ENCODE results near the gene WDR76. TPM values are rescaled to one million over a fixed set of nuclear protein-coding genes. Genes with fewer than 3 reads are reported as not detected.

The WDR76 gene
- total RNA-seq, 2 experiments from 2014 or later: 75.1 to 81.1 TPM

DNA sequence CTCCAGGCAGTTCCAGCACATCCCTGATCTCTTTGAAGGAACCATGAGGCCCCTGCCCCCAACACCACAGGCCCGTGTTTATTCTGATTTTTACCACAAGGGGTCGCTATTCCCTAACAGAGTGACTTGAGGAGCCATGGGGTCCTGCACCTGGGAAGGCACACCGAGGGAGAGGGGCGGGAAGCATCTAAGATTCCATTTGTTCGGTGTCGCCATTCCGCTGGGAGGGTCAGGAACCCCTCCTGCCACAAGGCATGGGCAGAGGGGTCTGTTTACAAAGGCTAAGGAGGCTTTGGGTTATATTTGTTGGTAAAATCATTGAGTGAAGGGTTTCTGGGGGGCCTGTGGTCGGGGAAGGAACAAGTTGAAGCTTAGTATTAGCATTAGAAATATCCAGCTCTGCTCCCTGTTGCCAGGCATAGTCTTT is 77.1 kb downstream of the WDR76 start:
- H3K27ac Mint-ChIP-seq: no peak overlapping the region

DNA sequence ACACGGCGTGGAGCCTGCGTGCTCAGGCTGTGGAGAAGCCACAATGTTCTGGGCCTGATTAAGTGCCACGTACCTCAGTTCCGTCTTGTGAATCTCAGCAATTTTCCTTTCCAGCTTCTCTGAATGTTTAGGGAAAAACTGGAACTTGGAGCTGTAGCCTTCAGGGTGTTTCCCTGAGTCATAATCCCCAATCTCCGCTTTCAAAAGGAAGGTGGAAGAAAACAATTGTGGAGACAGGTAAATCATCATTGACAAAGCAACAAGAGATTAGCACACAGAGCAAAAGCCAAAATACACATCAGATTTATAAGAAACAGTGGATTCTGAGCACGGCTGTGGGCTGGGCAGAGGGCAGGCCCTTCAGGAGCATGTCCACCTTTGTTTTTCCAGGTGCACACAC is 79.0 kb downstream of the WDR76 start:
- Mint-ChIP-seq H3K9me3 (no peaks in the 10 kb centered on the region), H3K36me3 (no peaks in the 10 kb centered on the region), H3K27ac (no peak overlapping the region), H3K4me3 (no peak overlapping the region), H3K4me1 (peaks cover 3% of the 10 kb centered on the region), H3K27me3 (no peaks in the 10 kb centered on the region)
- DNase-seq: no peak

More for the DNA sequence above, 77.1 kb downstream of the WDR76 start:
- Mint-ChIP-seq H3K4me3 (no peak overlapping the region), H3K36me3 (no peaks in the 10 kb centered on the region), H3K9me3 (no peaks in the 10 kb centered on the region), H3K4me1 (peaks cover 3% of the 10 kb centered on the region), H3K27me3 (no peaks in the 10 kb centered on the region)
- peak; percentile 60 for DNase-seq

DNA sequence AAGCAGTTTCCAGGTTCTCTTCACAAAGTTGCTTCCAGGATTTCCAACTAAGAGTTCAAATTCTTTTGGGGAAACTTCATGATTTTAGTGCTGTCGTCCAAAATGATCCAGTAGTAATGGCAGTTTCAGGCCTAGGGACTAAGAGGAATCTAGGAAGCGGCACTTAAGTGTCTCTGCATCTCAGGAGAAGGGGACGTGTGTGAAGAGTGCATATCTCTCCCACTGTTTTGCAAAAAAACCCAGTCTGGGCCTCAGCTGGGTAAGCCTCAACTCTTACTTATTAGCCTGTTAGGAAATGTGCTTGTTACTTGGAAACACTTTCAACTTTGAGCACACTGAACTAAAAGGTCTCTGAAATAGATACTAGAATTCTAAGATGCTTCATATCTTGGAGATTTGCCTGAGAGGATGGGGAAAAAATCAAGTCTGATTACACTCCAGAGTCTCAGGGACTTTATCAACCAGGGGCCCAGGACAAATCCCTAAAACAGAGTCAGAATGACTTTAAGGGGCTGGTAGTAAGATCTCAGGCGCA is 81.8 kb downstream of the WDR76 start:
- H3K4me3 Mint-ChIP-seq: no peak overlapping the region
- no peaks in the 10 kb centered on the region for H3K9me3 Mint-ChIP-seq
- peaks cover 3% of the 10 kb centered on the region for H3K27me3 Mint-ChIP-seq
- peaks cover 10% of the 10 kb centered on the region for H3K4me1 Mint-ChIP-seq
- no peak overlapping the region for H3K27ac Mint-ChIP-seq
- DNase-seq: no peak
- no peaks in the 10 kb centered on the region for H3K36me3 Mint-ChIP-seq

DNA sequence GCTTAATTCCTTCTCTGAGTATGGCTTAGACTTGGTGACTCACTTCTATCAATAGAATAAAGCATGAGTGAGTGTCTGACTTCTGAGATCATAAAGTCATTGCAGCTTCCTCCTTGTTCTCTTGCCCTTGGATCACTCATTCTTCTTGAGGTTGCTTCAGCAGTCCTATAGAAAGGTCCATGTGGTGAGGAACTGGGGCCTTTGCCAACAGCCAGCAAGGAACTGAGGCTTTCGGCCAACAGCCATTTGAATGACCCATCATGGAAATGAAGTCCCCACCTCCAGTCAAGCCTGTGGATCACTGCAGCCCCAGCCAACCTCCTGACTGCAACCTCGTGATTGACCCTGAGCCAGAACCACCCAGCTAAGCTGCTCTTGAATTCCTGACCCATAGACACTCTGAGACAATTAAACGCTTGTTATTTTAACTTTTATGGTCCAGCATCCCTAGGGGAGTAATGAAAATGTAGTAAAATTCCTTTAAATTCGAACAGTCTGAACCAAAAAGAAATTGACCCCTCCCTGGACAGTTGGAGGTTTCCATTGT is 84.5 kb downstream of the WDR76 start:
- Mint-ChIP-seq H3K4me1 (peaks cover 7% of the 10 kb centered on the region), H3K36me3 (no peaks in the 10 kb centered on the region), H3K27ac (no peak overlapping the region), H3K27me3 (peaks cover 7% of the 10 kb centered on the region), H3K4me3 (no peak overlapping the region), H3K9me3 (no peaks in the 10 kb centered on the region)
- DNase-seq: no peak

DNA sequence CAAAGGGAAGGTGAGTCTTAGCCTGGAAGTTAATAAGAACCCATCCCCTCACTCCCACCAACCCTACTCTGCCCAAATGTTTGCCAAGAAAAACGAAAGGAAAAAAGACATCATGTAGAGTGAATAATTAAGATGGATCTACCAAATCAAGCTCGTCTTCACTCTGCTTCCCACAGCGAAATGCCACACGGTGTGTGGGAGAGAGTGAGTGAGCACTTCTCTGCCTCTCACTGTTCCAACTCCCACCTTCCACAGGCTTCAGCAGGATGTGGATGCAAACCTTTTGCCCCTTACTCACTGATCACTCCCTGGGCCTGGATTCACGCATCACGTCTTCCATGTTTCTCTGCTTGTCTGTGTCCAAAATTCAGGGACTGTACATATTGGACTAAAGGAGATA is 85.4 kb downstream of the WDR76 start:
- Mint-ChIP-seq H3K27ac (no peak overlapping the region), H3K4me1 (peaks cover 7% of the 10 kb centered on the region), H3K9me3 (no peaks in the 10 kb centered on the region), H3K36me3 (no peaks in the 10 kb centered on the region), H3K27me3 (peaks cover 11% of the 10 kb centered on the region), H3K4me3 (no peak overlapping the region)
- no peak for DNase-seq

- no peak for DNase-seq
- Mint-ChIP-seq H3K36me3 (no peaks in the 10 kb centered on the region), H3K4me1 (peaks cover 7% of the 10 kb centered on the region), H3K9me3 (no peaks in the 10 kb centered on the region), H3K4me3 (no peak overlapping the region), H3K27ac (no peak overlapping the region), H3K27me3 (peaks cover 11% of the 10 kb centered on the region)
Measured at GRCh38 chr15:43913026-43913780, 86.4 kb downstream of the WDR76 start.

GRCh38 chr15:43913941-43914340 is 87.1 kb downstream of the WDR76 start:
- H3K9me3 Mint-ChIP-seq: no peaks in the 10 kb centered on the region
- H3K27ac Mint-ChIP-seq: no peak overlapping the region
- H3K4me1 Mint-ChIP-seq: peaks cover 7% of the 10 kb centered on the region
- H3K36me3 Mint-ChIP-seq: no peaks in the 10 kb centered on the region
- no peak for DNase-seq
- H3K4me3 Mint-ChIP-seq: no peak overlapping the region
- H3K27me3 Mint-ChIP-seq: peaks cover 16% of the 10 kb centered on the region

GRCh38 chr15:43915631-43916325 is 89.0 kb downstream of the WDR76 start:
- H3K9me3 Mint-ChIP-seq: no peaks in the 10 kb centered on the region
- no peak overlapping the region for H3K4me3 Mint-ChIP-seq
- peaks cover 24% of the 10 kb centered on the region for H3K27me3 Mint-ChIP-seq
- no peaks in the 10 kb centered on the region for H3K36me3 Mint-ChIP-seq
- peaks cover 7% of the 10 kb centered on the region for H3K4me1 Mint-ChIP-seq
- no peak for DNase-seq
- no peak overlapping the region for H3K27ac Mint-ChIP-seq

DNA sequence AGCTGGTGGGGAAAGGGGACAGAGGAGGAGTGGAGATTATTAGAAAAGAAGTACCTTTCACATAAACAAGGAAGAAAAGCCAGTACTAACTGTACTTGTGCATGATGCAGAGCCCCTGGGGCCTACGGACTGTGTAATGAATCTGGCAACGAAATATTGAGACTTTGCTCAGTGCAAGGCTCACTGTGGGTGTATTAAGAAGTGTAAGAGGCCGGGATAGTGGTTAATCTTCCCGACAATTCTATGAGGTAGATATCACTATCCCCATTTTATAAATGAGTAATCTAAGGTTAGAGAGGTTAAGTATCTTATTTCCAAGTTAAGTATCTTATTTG is 89.5 kb downstream of the WDR76 start:
- no peak overlapping the region for H3K27ac Mint-ChIP-seq
- H3K9me3 Mint-ChIP-seq: no peaks in the 10 kb centered on the region
- DNase-seq: no peak
- peaks cover 26% of the 10 kb centered on the region for H3K27me3 Mint-ChIP-seq
- H3K4me3 Mint-ChIP-seq: no peak overlapping the region
- no peaks in the 10 kb centered on the region for H3K36me3 Mint-ChIP-seq
- peaks cover 7% of the 10 kb centered on the region for H3K4me1 Mint-ChIP-seq

Other genes with a start within 250 kb of the WDR76 start
- gene PPIP5K1, start 236.8 kb upstream of the WDR76 start, total RNA-seq: 10 to 100 TPM; 32.8 to 33.6 TPM
- gene CKMT1B, start 233.0 kb upstream of the WDR76 start, total RNA-seq: under 1 TPM; 0.29 to 0.92 TPM
- under 1 TPM; 0.54 to 0.62 TPM for gene STRC, start 208.2 kb upstream of the WDR76 start, total RNA-seq
- gene CATSPER2, start 178.2 kb upstream of the WDR76 start, total RNA-seq: 1 to 10 TPM in 1 of 2 experiments, under 1 TPM in 1; 0.91 to 1.7 TPM
- gene CKMT1A, start 133.1 kb upstream of the WDR76 start, total RNA-seq: under 1 TPM in 1 of 2 experiments, not detected in 1; 0.14 TPM
- 100 to 1,000 TPM; 335 to 338 TPM for gene PDIA3, start 80.6 kb upstream of the WDR76 start, total RNA-seq
- 1 to 10 TPM; 1.4 to 2.4 TPM for gene ELL3, start 50.0 kb upstream of the WDR76 start, total RNA-seq
- 100 to 1,000 TPM; 695 to 709 TPM for gene SERF2, start 34.7 kb upstream of the WDR76 start, total RNA-seq
- gene SERINC4, start 26.8 kb upstream of the WDR76 start, total RNA-seq: under 1 TPM; 0.08 to 0.14 TPM
- 10 to 100 TPM; 20.9 to 24.0 TPM for gene HYPK, start 26.4 kb upstream of the WDR76 start, total RNA-seq
- 10 to 100 TPM; 48.3 to 49.6 TPM for gene MFAP1, start 2.3 kb upstream of the WDR76 start, total RNA-seq

Data from activated naive CD8-positive, alpha-beta T cell treated with anti-CD3 and anti-CD28 coated beads for 36 hours (primary cell).